RPMI8226 (cell line): ENCODE measurements around the gene SHOX.
"Not testable (repeated sequence)": the region's sequence is repeated elsewhere in the genome, so short reads cannot be mapped to it uniquely, and the experiment has no call there.

Experiments used
- DNase-seq: peaks from one replicate; pipeline ENCODE4 v3.0.0-alpha.2; 2015

Gene SHOX

GRCh38 chrX:622802-623201 is 7.8 kb upstream of the SHOX start:
- DNase-seq = not testable (repeated sequence)

GRCh38 chrX:623268-623598 is 7.4 kb upstream of the SHOX start:
- DNase-seq = no peak

GRCh38 chrX:623599-624315 is 6.8 kb upstream of the SHOX start:
- DNase-seq = peak; percentile 39

- no peak for DNase-seq
These were observed 5.4 kb upstream of the SHOX start for GRCh38 chrX:625137-625691.

- DNase-seq = not testable (repeated sequence)
These were observed 4.5 kb upstream of the SHOX start for GRCh38 chrX:626047-626446.

- DNase-seq = peak; percentile 41
These were observed 3.7 kb upstream of the SHOX start for GRCh38 chrX:626745-627509.

GRCh38 chrX:627510-627981 is 3.0 kb upstream of the SHOX start:
- no peak for DNase-seq

GRCh38 chrX:627995-628394 is 2.6 kb upstream of the SHOX start:
- DNase-seq = no peak

GRCh38 chrX:629230-630006 is 1.2 kb upstream of the SHOX start:
- no peak for DNase-seq

GRCh38 chrX:630007-630611 is 482 bp upstream of the SHOX start:
- no peak for DNase-seq

- DNase-seq = no peak
These were observed 1.3 kb downstream of the SHOX start for GRCh38 chrX:631802-632365.

- DNase-seq = peak; percentile 22
These were observed 1.9 kb downstream of the SHOX start for GRCh38 chrX:632366-633042.

- no peak for DNase-seq
These were observed 2.7 kb downstream of the SHOX start for GRCh38 chrX:633043-633984.

- no peak for DNase-seq
These were observed 3.7 kb downstream of the SHOX start for GRCh38 chrX:633985-634958.

- DNase-seq = no peak
These were observed 5.0 kb downstream of the SHOX start for GRCh38 chrX:635428-636090.

GRCh38 chrX:636981-637659 is 6.5 kb downstream of the SHOX start:
- DNase-seq = no peak

- no peak for DNase-seq
These were observed 7.3 kb downstream of the SHOX start for GRCh38 chrX:637660-638481.
